Lower leg skin (tissue), 3 donors: ENCODE results near the gene MYO1H.

Experiments used
- CTCF ChIP-seq, 3 donors: fragments of 450-650 bp; IDR thresholded peaks; one replicate each; pipeline ENCODE4 v1.5.1; 2016; ENCODE audit warnings: antibody characterized with exemption in 3 of 3, mild to moderate bottlenecking in 3 of 3, moderate library complexity in 2 of 3
- POLR2A ChIP-seq, 2 donors: fragments of 450-650 bp; IDR thresholded peaks; one replicate each; pipeline ENCODE4 v1.6.1; 2016 to 2017; ENCODE audit warnings: antibody characterized with exemption in 2 of 2, mild to moderate bottlenecking in 1 of 2, moderate library complexity in 1 of 2

DNA sequence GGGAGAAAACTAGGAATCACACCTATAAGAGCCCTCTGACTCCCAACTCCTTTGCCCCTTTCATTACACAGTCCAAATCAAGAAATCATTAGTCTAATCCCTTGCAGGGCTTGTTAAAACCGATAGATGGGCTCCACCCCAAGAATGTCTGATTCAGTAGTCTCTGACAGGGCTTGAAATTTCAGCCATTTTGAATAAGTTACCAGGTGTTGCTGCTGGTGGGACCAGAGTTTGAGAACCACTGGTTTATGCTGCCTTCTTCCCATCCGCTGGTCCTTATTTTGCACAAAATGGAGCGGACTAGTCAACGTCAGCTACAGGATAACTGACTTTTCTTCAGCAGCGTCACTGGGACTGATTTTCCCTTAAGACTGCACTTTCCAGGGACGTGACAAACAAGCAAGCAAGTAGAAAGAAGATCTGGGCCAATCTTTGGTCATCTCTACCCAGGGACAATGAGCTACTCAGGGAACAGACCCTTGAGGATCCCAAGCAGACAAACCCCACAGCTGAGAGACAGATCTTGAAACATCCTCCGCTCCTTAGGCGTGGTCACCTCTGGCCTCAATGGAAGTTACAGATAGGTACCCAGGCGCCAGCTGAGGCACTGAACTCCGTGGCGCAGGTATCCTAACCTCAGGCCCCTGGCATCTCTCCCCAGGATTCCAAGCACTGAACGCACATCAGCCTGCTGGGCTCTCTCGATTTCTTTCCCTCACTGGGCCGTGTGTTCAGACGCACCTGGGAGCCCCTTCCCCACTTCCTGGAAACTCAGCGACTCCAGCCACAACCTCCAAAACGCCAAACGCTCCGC is 128.5 kb downstream of the MYO1H start:
- TF ChIP-seq CTCF (IDR thresholded peaks at IDR 0.05) (no peak), POLR2A (IDR thresholded peaks at IDR 0.05) (no peak)
